Mesenchymal stem cell (in vitro differentiated cells and primary cell): ENCODE data around the gene PRRT2.

Experiments used
- DNase-seq: peaks from one replicate; pipeline ENCODE4 v3.0.0-alpha.2; 2013
- H2AFZ ChIP-seq: one replicate; pipeline ENCODE4 v1.6.1; 2013; ENCODE audit warnings: low read depth, mild to moderate bottlenecking, control low read depth, inconsistent platforms, low read length, moderate library complexity
- H2AK5ac ChIP-seq: 2 replicates; pipeline ENCODE4 v1.6.1; 2013; ENCODE audit warnings: low read length, moderate library complexity, mild to moderate bottlenecking, inconsistent platforms; ENCODE audit not compliant: severe bottlenecking
- H2BK120ac ChIP-seq: one replicate; pipeline ENCODE4 v1.6.1; 2013; ENCODE audit warnings: low read depth, mild to moderate bottlenecking, inconsistent platforms, low read length, moderate library complexity
- H2BK12ac ChIP-seq, 2 experiments: one replicate each; pipeline ENCODE4 v1.6.1; 2013; ENCODE audit warnings: inconsistent platforms in 2 of 2, low read length in 2 of 2, mild to moderate bottlenecking in 2 of 2, moderate library complexity in 2 of 2, control low read depth in 1 of 2
- H2BK15ac ChIP-seq: one replicate; pipeline ENCODE4 v1.6.1; 2013; ENCODE audit warnings: mild to moderate bottlenecking, low read depth, inconsistent platforms; ENCODE audit not compliant: poor library complexity, severe bottlenecking
- H2BK5ac ChIP-seq: 2 replicates; pipeline ENCODE4 v1.6.1; 2013; ENCODE audit warnings: low read depth, mild to moderate bottlenecking, low read length, control low read depth, inconsistent platforms; ENCODE audit not compliant: poor library complexity, severe bottlenecking
- H3K14ac ChIP-seq, 2 experiments: one replicate each; pipeline ENCODE4 v1.6.1; 2013; ENCODE audit warnings: inconsistent platforms in 2 of 2, low read length in 2 of 2, control low read depth in 1 of 2, mild to moderate bottlenecking in 1 of 2, moderate library complexity in 1 of 2
- H3K18ac ChIP-seq, 2 experiments: one replicate each; pipeline ENCODE4 v1.6.1; 2013; ENCODE audit warnings: inconsistent platforms in 2 of 2, low read length in 2 of 2, control low read depth in 1 of 2, low read depth in 1 of 2, mild to moderate bottlenecking in 1 of 2
- H3K23ac ChIP-seq, 2 experiments: one replicate each; pipeline ENCODE4 v1.6.1; 2013; ENCODE audit warnings: inconsistent platforms in 2 of 2, low read length in 2 of 2, mild to moderate bottlenecking in 2 of 2, moderate library complexity in 2 of 2, control low read depth in 1 of 2
- H3K27ac ChIP-seq: 2 replicates; pipeline ENCODE4 v1.5.1; 2013; ENCODE audit warnings: mild to moderate bottlenecking, moderate library complexity, low read length, control low read depth, inconsistent platforms; ENCODE audit not compliant: poor library complexity, severe bottlenecking
- H3K27me3 ChIP-seq, 2 experiments: 2 replicates each; pipeline versions ENCODE4 v1.6.1 to v1.7.0; 2013; ENCODE audit warnings: low read length in 2 of 2, mild to moderate bottlenecking in 2 of 2, moderate library complexity in 2 of 2, control low read depth in 1 of 2, inconsistent platforms in 1 of 2; ENCODE audit not compliant: control insufficient read depth in 1 of 2, insufficient read depth in 1 of 2
- H3K36me3 ChIP-seq, 2 experiments: 2 replicates each; pipeline versions ENCODE4 v1.6.1 to v1.7.0; 2013; ENCODE audit warnings: low read length in 2 of 2, control low read depth in 1 of 2, inconsistent platforms in 1 of 2, low read depth in 1 of 2, mild to moderate bottlenecking in 1 of 2; ENCODE audit not compliant: insufficient read depth in 2 of 2, control insufficient read depth in 1 of 2
- H3K4ac ChIP-seq, 2 experiments: one replicate each; pipeline ENCODE4 v1.6.1; 2013; ENCODE audit warnings: inconsistent platforms in 2 of 2, low read length in 2 of 2, mild to moderate bottlenecking in 2 of 2, moderate library complexity in 2 of 2, control low read depth in 1 of 2, low read depth in 1 of 2
- H3K4me1 ChIP-seq: 2 replicates; pipeline ENCODE4 v1.6.1; 2013; ENCODE audit warnings: low read depth, low read length, control low read depth; ENCODE audit not compliant: control insufficient read depth, insufficient read depth
- H3K4me2 ChIP-seq: 2 replicates; pipeline ENCODE4 v1.6.1; 2013; ENCODE audit warnings: low read length, mild to moderate bottlenecking, inconsistent platforms; ENCODE audit not compliant: poor library complexity, severe bottlenecking
- H3K4me3 ChIP-seq, 2 experiments: 2 replicates each; pipeline versions ENCODE4 v1.5.1 to v1.7.0; 2013; ENCODE audit warnings: low read length in 2 of 2, mild to moderate bottlenecking in 2 of 2, control low read depth in 1 of 2, low read depth in 1 of 2; ENCODE audit not compliant: insufficient read depth in 1 of 2
- H3K79me1 ChIP-seq: replicated peaks from 2 replicates; pipeline ENCODE4 v1.6.1; 2013; ENCODE audit warnings: mild to moderate bottlenecking, control low read depth, low read length, inconsistent platforms; ENCODE audit not compliant: poor library complexity, severe bottlenecking
- H3K9ac ChIP-seq: 2 replicates; pipeline ENCODE4 v1.7.0; 2013; ENCODE audit warnings: mild to moderate bottlenecking, low read length, moderate library complexity
- H3K9me3 ChIP-seq: 2 replicates; pipeline ENCODE4 v1.7.0; 2013; ENCODE audit warnings: mild to moderate bottlenecking, low read length; ENCODE audit not compliant: control insufficient read depth
- H4K8ac ChIP-seq: one replicate; pipeline ENCODE4 v1.6.1; 2013; ENCODE audit warnings: inconsistent platforms, mild to moderate bottlenecking, low read length, moderate library complexity
- H4K91ac ChIP-seq: one replicate; pipeline ENCODE4 v1.6.1; 2013; ENCODE audit warnings: mild to moderate bottlenecking, low read length, inconsistent platforms
- WGBS: methylation state at CpG from one replicate; pipeline ENCODE4 v1.1.7; 2013; ENCODE audit warnings: mixed read lengths; 5-methylcytosine and 5-hydroxymethylcytosine counted together

The PRRT2 gene

DNA sequence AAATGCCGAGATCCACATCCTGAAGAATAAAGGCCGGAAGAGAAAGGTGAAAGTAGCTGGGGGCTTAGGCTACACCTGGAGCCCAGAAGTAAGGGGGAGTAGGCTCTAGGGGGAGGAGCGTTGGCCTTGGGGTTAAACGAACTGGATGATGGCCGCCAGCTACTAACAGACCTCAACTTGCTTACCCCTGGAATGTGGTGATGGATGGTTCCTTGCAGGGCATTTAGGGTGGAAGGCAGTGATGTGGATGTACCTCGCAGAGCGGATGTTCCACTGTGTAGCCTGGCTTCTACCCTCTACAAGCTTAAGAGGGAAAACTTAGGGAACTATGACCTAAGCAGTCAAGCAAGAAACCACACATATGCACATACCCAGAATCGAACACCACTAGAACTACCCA is 8.0 kb upstream of the PRRT2 start:
- Histone ChIP-seq H3K4ac (peak overlapping the region in 1 of 2 experiments; percentile 38), H3K27me3 (no peaks in the 10 kb centered on the region), H3K14ac (no peak overlapping the region), H2BK12ac (no peak overlapping the region), H3K4me3 (peak overlapping the region in 1 of 2 experiments; percentile 92), H3K4me1 (peaks cover 26% of the 10 kb centered on the region), H4K8ac (peak overlapping the region; percentile 47), H2AK5ac (peak overlapping the region; percentile 52), H2AFZ (no peak overlapping the region), H3K4me2 (no peak overlapping the region), H2BK5ac (no peak overlapping the region), H3K27ac (no peak overlapping the region), H4K91ac (no peak overlapping the region), H3K36me3 (peaks cover 34 to 38% of the 10 kb centered on the region in 2 experiments), H3K9ac (peak overlapping the region; percentile 98), H3K79me1 (peaks cover 15% of the 10 kb centered on the region), H3K9me3 (no peaks in the 10 kb centered on the region), H3K23ac (no peak overlapping the region), H2BK120ac (no peak overlapping the region), H3K18ac (peak overlapping the region in 1 of 2 experiments; percentile 28), H2BK15ac (no peak overlapping the region)
- 93% methylated on average over 6 of the region's 8 CpGs for WGBS
- DNase-seq, result no peak

DNA sequence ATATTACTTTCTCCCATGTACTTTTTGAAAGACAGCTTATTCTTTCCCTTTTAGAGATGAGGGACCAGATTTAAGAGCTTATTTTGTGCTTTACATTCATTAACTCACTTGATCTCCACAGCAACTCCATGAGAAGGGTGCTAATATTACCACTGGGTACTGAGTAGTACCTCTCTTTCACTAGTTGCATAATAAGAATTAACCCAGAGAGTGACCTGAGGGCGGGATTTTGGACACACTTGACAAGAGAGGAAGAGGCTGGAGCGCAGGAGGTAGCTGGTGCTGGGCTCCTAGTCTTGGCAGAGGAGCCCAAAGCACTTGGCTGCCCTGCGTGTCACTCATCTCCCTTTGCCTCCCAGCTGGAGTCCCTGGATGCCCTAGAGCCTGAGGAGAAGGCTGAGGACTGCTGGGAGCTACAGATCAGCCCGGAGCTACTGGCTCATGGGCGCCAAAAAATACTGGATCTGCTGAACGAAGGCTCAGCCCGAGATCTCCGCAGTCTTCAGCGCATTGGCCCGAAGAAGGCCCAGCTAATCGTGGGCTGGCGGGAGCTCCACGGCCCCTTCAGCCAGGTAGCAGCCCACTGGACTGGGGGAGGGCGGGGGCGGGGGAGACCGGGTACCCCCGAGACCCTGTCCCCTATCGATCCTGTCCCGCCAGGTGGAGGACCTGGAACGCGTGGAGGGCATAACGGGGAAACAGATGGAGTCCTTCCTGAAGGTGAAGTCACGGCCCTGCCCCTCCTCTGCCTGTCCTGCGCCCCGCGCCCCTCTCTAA is 7.3 kb upstream of the PRRT2 start:
- DNase-seq, result peak; percentile 13
- Histone ChIP-seq H4K91ac (peak overlapping the region; percentile 99), H3K36me3 (peaks cover 34 to 35% of the 10 kb centered on the region in 2 experiments), H3K27ac (peak overlapping the region; percentile 96), H3K27me3 (no peaks in the 10 kb centered on the region), H3K4me3 (peak overlapping the region; percentile 79 to 92), H3K4me2 (peak overlapping the region; percentile 91), H3K23ac (peak overlapping the region in 1 of 2 experiments; percentile 84), H3K4ac (peak overlapping the region; percentile 98 to 100), H2AFZ (peak overlapping the region; percentile 49), H2BK5ac (peak overlapping the region; percentile 61), H2AK5ac (peak overlapping the region; percentile 76), H3K9ac (peak overlapping the region; percentile 98), H2BK12ac (peak overlapping the region; percentile 57 to 88), H3K18ac (peak overlapping the region; percentile 95 to 97), H3K9me3 (no peaks in the 10 kb centered on the region), H3K14ac (peak overlapping the region in 1 of 2 experiments; percentile 99), H3K79me1 (peaks cover 11% of the 10 kb centered on the region), H3K4me1 (peaks cover 33% of the 10 kb centered on the region), H2BK15ac (peak overlapping the region; percentile 96), H4K8ac (peak overlapping the region; percentile 95), H2BK120ac (peak overlapping the region; percentile 91)
- 39% methylated on average over 26 of the region's 26 CpGs for WGBS

DNA sequence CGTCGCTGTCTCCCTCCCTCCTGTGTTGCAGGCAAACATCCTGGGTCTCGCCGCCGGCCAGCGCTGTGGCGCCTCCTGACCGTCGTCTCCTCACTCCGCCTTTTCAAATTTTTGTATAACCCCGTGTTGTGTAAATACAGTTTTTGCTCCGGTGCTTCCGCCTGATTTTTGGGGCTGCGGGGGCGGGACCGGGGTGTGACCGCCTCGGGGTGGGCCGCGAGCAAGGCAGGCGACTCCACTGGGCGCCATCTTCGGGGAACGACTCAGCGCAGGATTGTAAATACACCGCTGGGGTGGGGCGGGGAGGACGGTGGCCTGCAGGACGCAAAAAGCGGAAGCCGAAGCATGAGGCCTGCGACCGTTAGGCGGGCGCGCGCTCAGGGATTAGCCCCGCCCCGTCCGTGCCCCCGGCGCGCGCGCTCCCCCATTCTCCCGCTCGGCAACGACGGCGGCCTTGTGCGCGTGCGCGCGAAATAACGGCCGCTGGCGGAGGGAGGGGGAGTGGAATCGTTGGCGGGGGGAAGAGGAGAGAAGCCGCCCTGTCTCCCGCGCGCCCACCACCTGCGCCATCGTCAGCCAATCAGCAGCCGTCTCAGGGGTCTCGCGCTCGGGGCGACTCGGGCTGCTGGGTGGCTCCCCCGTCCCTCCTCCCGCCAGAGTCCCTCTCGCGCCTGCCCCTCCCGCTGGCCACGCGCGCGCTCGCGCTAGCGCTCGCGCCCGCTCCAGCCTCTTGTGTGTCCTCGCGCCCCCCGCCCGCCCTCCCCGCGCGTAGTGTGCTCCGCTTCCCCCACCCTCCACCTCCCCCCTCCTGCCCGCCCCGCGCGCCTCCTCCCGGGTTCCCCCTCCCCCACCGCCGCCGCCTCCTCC is 6.5 kb upstream of the PRRT2 start:
- Histone ChIP-seq H4K8ac (peak overlapping the region; percentile 95), H2AK5ac (peak overlapping the region; percentile 76), H3K36me3 (peaks cover 37% of the 10 kb centered on the region in 2 experiments), H3K27ac (peak overlapping the region; percentile 96), H3K4ac (peak overlapping the region; percentile 98 to 100), H2BK120ac (peak overlapping the region; percentile 91), H3K27me3 (no peaks in the 10 kb centered on the region), H3K4me2 (peak overlapping the region; percentile 91), H3K23ac (peak overlapping the region in 1 of 2 experiments; percentile 84), H4K91ac (peak overlapping the region; percentile 99), H3K18ac (peak overlapping the region; percentile 95 to 97), H3K9me3 (no peaks in the 10 kb centered on the region), H2BK5ac (peak overlapping the region; percentile 61), H3K4me3 (peak overlapping the region; percentile 79 to 92), H2BK15ac (peak overlapping the region; percentile 33), H3K14ac (peak overlapping the region in 1 of 2 experiments; percentile 99), H2AFZ (peak overlapping the region; percentile 49), H2BK12ac (peak overlapping the region in 1 of 2 experiments; percentile 88), H3K4me1 (peaks cover 39% of the 10 kb centered on the region), H3K79me1 (peaks cover 9% of the 10 kb centered on the region), H3K9ac (peak overlapping the region; percentile 98)
- peak; percentile 97 for DNase-seq
- WGBS, result 2% methylated on average over 55 of the region's 103 CpGs
